ENCODE measurements around the gene DNM1. TPM values are rescaled to one million over a fixed set of nuclear protein-coding genes. Genes with fewer than 3 reads are reported as not detected.
A peak's percentile ranks its signal among the peaks of the same experiment; 100 is the strongest.

DNM1 gene
- polyA plus RNA-seq, 1 of the 3 experiments (the other 2 are of a cell fraction): 35.7 TPM

DNA sequence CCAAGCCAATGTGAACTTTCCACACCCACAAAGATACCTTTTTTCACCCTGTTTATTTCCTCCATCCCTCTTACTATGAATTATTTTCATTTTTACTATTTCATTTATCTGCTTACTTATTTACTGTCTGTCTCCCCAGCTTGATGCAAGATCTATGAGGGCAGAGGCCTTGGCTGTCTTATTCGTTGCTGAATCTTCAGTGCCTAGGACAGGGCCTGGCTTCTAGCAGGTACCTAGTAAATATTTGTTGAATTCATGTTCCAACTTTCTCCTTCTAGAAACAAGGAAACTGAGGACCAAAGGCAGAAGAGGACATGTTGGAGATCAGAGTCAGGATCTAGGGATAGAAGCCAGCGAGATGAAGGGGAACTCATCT is 543 bp upstream of the DNM1 start (continued):
- no peak for TF ChIP-seq TEAD4 (IDR thresholded peaks at IDR 0.05; ENCODE audit: borderline replicate concordance, insufficient read depth)
- TF ChIP-seq, protein P1, sequence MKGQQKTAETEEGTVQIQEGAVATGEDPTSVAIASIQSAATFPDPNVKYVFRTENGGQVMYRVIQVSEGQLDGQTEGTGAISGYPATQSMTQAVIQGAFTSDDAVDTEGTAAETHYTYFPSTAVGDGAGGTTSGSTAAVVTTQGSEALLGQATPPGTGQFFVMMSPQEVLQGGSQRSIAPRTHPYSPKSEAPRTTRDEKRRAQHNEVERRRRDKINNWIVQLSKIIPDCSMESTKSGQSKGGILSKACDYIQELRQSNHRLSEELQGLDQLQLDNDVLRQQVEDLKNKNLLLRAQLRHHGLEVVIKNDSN (IDR thresholded peaks at IDR 0.05; ENCODE audit: borderline replicate concordance, low read depth): no peak
- TF ChIP-seq YY1 (IDR thresholded peaks at IDR 0.05; ENCODE audit: low read depth): no peak
- TF ChIP-seq RFX5 (IDR thresholded peaks at IDR 0.05; ENCODE audit: low read length): no peak

DNA sequence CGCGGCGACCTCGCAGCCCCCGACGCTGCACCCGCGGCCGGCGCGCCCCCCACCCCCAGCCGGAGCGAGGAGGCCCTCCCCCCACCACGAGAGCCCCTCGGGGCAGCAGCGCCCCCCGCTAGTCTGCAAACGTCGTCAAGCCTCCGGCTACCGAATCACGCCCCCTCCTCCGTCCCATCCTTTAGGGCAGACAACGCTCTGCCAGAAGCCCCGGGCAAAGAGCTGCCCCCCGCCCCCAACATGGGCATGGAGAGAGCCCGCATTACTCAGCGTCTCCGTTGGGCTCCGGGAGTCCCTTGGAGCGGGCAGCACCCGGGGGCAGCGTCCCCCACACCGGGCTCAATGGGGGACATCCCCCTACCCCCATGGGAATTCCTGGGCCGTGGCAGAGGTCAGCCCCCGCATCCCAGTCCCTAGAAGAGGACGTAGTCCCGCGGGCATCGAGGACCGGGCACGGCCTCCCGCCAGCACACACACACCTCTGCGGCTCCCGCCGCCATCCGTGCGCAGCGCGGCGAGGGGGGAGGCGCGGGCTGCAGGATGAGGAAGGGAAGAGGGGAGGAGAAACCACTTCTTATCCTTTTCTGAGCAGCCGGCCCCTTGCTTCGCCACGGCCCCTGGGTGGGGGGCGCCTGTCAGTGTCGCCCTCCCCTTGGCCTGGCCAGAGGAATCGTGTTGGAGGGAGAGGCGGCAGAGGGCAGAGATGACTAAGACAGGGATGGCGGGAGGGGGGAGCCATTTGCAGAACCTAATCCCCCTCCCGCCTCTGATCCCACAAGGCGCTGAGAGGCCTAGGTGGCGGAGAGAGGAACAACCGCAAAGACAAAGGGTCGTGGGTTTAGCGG is 750 bp downstream of the DNM1 start:
- CTCF ChIA-PET: interaction anchor here (0.6 to 2.7 kb wide), 14 partner anchors 8 to 201 kb away, joined by 3 to 10 read pairs (median 4); no protein-coding TSS in a partner anchor
- Histone ChIP-seq H3F3A (replicated peaks; ENCODE audit: insufficient read depth) (peaks cover 16% of the 10 kb centered on the region), H4K20me1 (ENCODE audit: insufficient read depth) (no peaks in the 10 kb centered on the region), H3K4me2 (peak overlapping the region; percentile 90), H3K9me3 (no peaks in the 10 kb centered on the region), H2AFZ (ENCODE audit: low read depth) (peak overlapping the region; percentile 67; the same call in 1 of the 2 replicates), H3K4me1 (ENCODE audit: control insufficient read depth in 1 of 2, insufficient read depth in 2 of 2, low read depth in 1 of 2, low read length in 1 of 2) (peaks cover 0 to 20% of the 10 kb centered on the region in 2 experiments; a peak in 1 of 4 replicates), H3K27ac (ENCODE audit: low read depth in 2 of 2, low read length in 1 of 2) (peak overlapping the region; percentile 48 to 84; a peak in 3 of 4 replicates), H3K9ac (peak overlapping the region; percentile 72), H3K9me2 (no peaks in the 10 kb centered on the region), H3K36me3 (replicated peaks in 1 of 2; ENCODE audit: control insufficient read depth in 1 of 2, insufficient read depth in 2 of 2, low read length in 1 of 2) (peaks cover 0 to 3% of the 10 kb centered on the region in 2 experiments), H3K27me3 (ENCODE audit: insufficient read depth) (no peaks in the 10 kb centered on the region), H3K79me2 (ENCODE audit: insufficient read depth) (peaks cover 24% of the 10 kb centered on the region), H3K4me3 (ENCODE audit: low read depth in 2 of 2, low read length in 1 of 2) (peak overlapping the region; percentile 64 to 76)
- POLR2A ChIA-PET: interaction anchor here (1.0 kb wide), 2 partner anchors 11 to 42 kb away, joined by 3 to 4 read pairs; no protein-coding TSS in a partner anchor
- WGBS (ENCODE audit: low lambda C conversion rate): 0% methylated on average over 16 of the region's 67 CpGs
- DNase-seq: peak; percentile 86
- TF ChIP-seq, protein P2, sequence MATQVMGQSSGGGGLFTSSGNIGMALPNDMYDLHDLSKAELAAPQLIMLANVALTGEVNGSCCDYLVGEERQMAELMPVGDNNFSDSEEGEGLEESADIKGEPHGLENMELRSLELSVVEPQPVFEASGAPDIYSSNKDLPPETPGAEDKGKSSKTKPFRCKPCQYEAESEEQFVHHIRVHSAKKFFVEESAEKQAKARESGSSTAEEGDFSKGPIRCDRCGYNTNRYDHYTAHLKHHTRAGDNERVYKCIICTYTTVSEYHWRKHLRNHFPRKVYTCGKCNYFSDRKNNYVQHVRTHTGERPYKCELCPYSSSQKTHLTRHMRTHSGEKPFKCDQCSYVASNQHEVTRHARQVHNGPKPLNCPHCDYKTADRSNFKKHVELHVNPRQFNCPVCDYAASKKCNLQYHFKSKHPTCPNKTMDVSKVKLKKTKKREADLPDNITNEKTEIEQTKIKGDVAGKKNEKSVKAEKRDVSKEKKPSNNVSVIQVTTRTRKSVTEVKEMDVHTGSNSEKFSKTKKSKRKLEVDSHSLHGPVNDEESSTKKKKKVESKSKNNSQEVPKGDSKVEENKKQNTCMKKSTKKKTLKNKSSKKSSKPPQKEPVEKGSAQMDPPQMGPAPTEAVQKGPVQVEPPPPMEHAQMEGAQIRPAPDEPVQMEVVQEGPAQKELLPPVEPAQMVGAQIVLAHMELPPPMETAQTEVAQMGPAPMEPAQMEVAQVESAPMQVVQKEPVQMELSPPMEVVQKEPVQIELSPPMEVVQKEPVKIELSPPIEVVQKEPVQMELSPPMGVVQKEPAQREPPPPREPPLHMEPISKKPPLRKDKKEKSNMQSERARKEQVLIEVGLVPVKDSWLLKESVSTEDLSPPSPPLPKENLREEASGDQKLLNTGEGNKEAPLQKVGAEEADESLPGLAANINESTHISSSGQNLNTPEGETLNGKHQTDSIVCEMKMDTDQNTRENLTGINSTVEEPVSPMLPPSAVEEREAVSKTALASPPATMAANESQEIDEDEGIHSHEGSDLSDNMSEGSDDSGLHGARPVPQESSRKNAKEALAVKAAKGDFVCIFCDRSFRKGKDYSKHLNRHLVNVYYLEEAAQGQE (IDR thresholded peaks at IDR 0.05; ENCODE audit: low read depth, low read length): no peak
- TF ChIP-seq RCOR1 (IDR thresholded peaks at IDR 0.05; ENCODE audit: low read length) (no peak), POLR2AphosphoS5 (IDR thresholded peaks at IDR 0.05; ENCODE audit: low read depth, low read length) (no peak), TEAD4 (IDR thresholded peaks at IDR 0.05; ENCODE audit: borderline replicate concordance, insufficient read depth) (no peak), RAD21 (IDR thresholded peaks at IDR 0.05; ENCODE audit: low read length) (no peak; the same call in 1 of the 2 replicates), YY1 (IDR thresholded peaks at IDR 0.05; ENCODE audit: low read depth) (peak; percentile 64; the same call in 1 of the 2 replicates), CHD2 (IDR thresholded peaks at IDR 0.05; ENCODE audit: low read length, partially characterized antibody) (no peak), EP300 (IDR thresholded peaks at IDR 0.05; ENCODE audit: borderline replicate concordance in 1 of 2, low read depth in 1 of 2, low read length in 1 of 2) (peak in 1 of 2 experiments; percentile 19; a peak in 1 of 4 replicates), GATA2 (CRISPR knock-in tag; IDR thresholded peaks at IDR 0.05) (no peak), NRF1 (IDR thresholded peaks at IDR 0.05; ENCODE audit: low read depth, low read length) (0 out of 2 replicates have a peak, but pooled peaks have one; percentile 28), MXI1 (IDR thresholded peaks at IDR 0.05; ENCODE audit: low read depth, low read length) (peak; percentile 82; the same call in 1 of the 2 replicates), JUND (IDR thresholded peaks at IDR 0.05) (peak; percentile 0; the same call in 1 of the 2 replicates), TCF12 (IDR thresholded peaks at IDR 0.05) (peak; percentile 10; the same call in 1 of the 2 replicates), MEF2A (IDR thresholded peaks at IDR 0.05; ENCODE audit: borderline replicate concordance, low read depth) (no peak), FOXM1 (IDR thresholded peaks at IDR 0.05; ENCODE audit: low read depth) (0 out of 2 replicates have a peak, but pooled peaks have one; percentile 28)
- TF ChIP-seq, protein P3, sequence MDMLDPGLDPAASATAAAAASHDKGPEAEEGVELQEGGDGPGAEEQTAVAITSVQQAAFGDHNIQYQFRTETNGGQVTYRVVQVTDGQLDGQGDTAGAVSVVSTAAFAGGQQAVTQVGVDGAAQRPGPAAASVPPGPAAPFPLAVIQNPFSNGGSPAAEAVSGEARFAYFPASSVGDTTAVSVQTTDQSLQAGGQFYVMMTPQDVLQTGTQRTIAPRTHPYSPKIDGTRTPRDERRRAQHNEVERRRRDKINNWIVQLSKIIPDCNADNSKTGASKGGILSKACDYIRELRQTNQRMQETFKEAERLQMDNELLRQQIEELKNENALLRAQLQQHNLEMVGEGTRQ (IDR thresholded peaks at IDR 0.05; ENCODE audit: borderline replicate concordance, low read depth, low read length): no peak
- TF ChIP-seq, protein P1 (IDR thresholded peaks at IDR 0.05; ENCODE audit: borderline replicate concordance, low read depth): no peak
- TF ChIP-seq, protein P4, sequence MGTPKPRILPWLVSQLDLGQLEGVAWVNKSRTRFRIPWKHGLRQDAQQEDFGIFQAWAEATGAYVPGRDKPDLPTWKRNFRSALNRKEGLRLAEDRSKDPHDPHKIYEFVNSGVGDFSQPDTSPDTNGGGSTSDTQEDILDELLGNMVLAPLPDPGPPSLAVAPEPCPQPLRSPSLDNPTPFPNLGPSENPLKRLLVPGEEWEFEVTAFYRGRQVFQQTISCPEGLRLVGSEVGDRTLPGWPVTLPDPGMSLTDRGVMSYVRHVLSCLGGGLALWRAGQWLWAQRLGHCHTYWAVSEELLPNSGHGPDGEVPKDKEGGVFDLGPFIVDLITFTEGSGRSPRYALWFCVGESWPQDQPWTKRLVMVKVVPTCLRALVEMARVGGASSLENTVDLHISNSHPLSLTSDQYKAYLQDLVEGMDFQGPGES (IDR thresholded peaks at IDR 0.05; ENCODE audit: low read depth, low read length): no peak
- TF ChIP-seq, protein P5, sequence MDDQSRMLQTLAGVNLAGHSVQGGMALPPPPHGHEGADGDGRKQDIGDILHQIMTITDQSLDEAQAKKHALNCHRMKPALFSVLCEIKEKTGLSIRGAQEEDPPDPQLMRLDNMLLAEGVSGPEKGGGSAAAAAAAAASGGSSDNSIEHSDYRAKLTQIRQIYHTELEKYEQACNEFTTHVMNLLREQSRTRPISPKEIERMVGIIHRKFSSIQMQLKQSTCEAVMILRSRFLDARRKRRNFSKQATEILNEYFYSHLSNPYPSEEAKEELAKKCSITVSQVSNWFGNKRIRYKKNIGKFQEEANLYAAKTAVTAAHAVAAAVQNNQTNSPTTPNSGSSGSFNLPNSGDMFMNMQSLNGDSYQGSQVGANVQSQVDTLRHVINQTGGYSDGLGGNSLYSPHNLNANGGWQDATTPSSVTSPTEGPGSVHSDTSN (IDR thresholded peaks at IDR 0.05): no peak

Data from SK-N-SH (cell line).